Thyroid gland (tissue), 4 donors: Measurements from ENCODE around the gene CYP24A1.

Experiments used
- POLR2A ChIP-seq, 2 donors: fragments of 450-650 bp; IDR thresholded peaks; one replicate each; pipeline ENCODE4 v1.6.1; 2017; ENCODE audit warnings: antibody characterized with exemption in 2 of 2, mild to moderate bottlenecking in 2 of 2, moderate library complexity in 1 of 2
- TF ChIP-seq, protein P1 (sequence below), 6 experiments: fragments of 200-600 bp in 3 of 6; fragments of 450-650 bp in 3 of 6; sonication (generic) in 3 of 6; IDR thresholded peaks; one replicate each; pipeline ENCODE4 v1.5.1; 2016 to 2019; ENCODE audit warnings: antibody characterized with exemption in 6 of 6, mild to moderate bottlenecking in 2 of 6, inconsistent platforms in 1 of 6, moderate library complexity in 1 of 6

GRCh38 chr20:54184904-54185626 lies 11.3 kb upstream of the CYP24A1 start:
- TF ChIP-seq, protein P1, sequence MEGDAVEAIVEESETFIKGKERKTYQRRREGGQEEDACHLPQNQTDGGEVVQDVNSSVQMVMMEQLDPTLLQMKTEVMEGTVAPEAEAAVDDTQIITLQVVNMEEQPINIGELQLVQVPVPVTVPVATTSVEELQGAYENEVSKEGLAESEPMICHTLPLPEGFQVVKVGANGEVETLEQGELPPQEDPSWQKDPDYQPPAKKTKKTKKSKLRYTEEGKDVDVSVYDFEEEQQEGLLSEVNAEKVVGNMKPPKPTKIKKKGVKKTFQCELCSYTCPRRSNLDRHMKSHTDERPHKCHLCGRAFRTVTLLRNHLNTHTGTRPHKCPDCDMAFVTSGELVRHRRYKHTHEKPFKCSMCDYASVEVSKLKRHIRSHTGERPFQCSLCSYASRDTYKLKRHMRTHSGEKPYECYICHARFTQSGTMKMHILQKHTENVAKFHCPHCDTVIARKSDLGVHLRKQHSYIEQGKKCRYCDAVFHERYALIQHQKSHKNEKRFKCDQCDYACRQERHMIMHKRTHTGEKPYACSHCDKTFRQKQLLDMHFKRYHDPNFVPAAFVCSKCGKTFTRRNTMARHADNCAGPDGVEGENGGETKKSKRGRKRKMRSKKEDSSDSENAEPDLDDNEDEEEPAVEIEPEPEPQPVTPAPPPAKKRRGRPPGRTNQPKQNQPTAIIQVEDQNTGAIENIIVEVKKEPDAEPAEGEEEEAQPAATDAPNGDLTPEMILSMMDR (IDR thresholded peaks at IDR 0.05) = no peak
- no peak for TF ChIP-seq POLR2A (IDR thresholded peaks at IDR 0.05)
